ENCODE measurements around the gene CFAP100. TPM values are rescaled to one million over a fixed set of nuclear protein-coding genes. Genes with fewer than 3 reads are reported as not detected.

The CFAP100 gene
- total RNA-seq, 1 experiment from 2014 or later: not detected

- peaks cover 17% of the 10 kb centered on the region; the same call in 1 of the 2 replicates for H3K36me3 ChIP-seq (ENCODE audit: low read depth, low read length)
- no peaks in the 10 kb centered on the region for H3K27me3 ChIP-seq (ENCODE audit: low read length)
- no peak overlapping the region for H3K27ac ChIP-seq (ENCODE audit: low read length)
- intact Hi-C loops (cut with micrococcal nuclease): no loop called here
- no peaks in the 10 kb centered on the region for H3F3A ChIP-seq (ENCODE audit: low read length, unreplicated experiment)
- H3K9ac ChIP-seq (ENCODE audit: low read length): no peak overlapping the region
- no peak for ATAC-seq
- no peak overlapping the region for H3K4me3 ChIP-seq (ENCODE audit: low read length)
- no peak overlapping the region for H3K4me2 ChIP-seq (ENCODE audit: low read length)
- no peak for TF ChIP-seq EZH2 (IDR thresholded peaks at IDR 0.05; ENCODE audit: low read length, unreplicated experiment)
- no peak for TF ChIP-seq EZH2phosphoT487 (IDR thresholded peaks at IDR 0.05; ENCODE audit: borderline replicate concordance, low read length)
- TF ChIP-seq CTCF (conservative IDR thresholded peaks at IDR 0.05; ENCODE audit: low read depth, low read length): no peak
- ChIA-PET CTCF (no interaction called here), POLR2A (ENCODE audit: unreplicated experiment) (no interaction called here)
- DNase-seq: no peak
- H3K9me2 ChIP-seq (replicated peaks; ENCODE audit: low read length): no peaks in the 10 kb centered on the region
- BruUV-seq (replicated peaks): no TSS peak
- H2AFZ ChIP-seq (ENCODE audit: low read length): no peak overlapping the region
- peaks cover 8% of the 10 kb centered on the region for H3K4me1 ChIP-seq (ENCODE audit: insufficient read depth, low read length)
- peaks cover 40% of the 10 kb centered on the region for H3K79me2 ChIP-seq (ENCODE audit: low read length)
- no peaks in the 10 kb centered on the region for H3K9me3 ChIP-seq (ENCODE audit: low read length)
- peaks cover 3% of the 10 kb centered on the region for H4K20me1 ChIP-seq (ENCODE audit: low read length)
Observed at GRCh38 chr3:126467611-126467955, 72.9 kb downstream of the CFAP100 start.

GRCh38 chr3:126468028-126468891 is 73.6 kb downstream of the CFAP100 start:
- BruUV-seq (replicated peaks): no TSS peak
- H3K79me2 ChIP-seq (ENCODE audit: low read length): peaks cover 47% of the 10 kb centered on the region
- no peak for DNase-seq

GRCh38 chr3:126469479-126469878 is 74.8 kb downstream of the CFAP100 start:
- H3K27me3 ChIP-seq (ENCODE audit: low read length): no peaks in the 10 kb centered on the region
- no peak overlapping the region for H3K4me3 ChIP-seq (ENCODE audit: low read length)
- H3K79me2 ChIP-seq (ENCODE audit: low read length): peaks cover 59% of the 10 kb centered on the region
- intact Hi-C loops (cut with micrococcal nuclease): no loop called here
- BruUV-seq (replicated peaks): no TSS peak
- ChIA-PET CTCF (no interaction called here), POLR2A (ENCODE audit: unreplicated experiment) (no interaction called here)
- ATAC-seq (no peak), DNase-seq (no peak)
- no peaks in the 10 kb centered on the region for H3K9me3 ChIP-seq (ENCODE audit: low read length)
- TF ChIP-seq EZH2phosphoT487 (IDR thresholded peaks at IDR 0.05; ENCODE audit: borderline replicate concordance, low read length): no peak
- no peak for TF ChIP-seq EZH2 (IDR thresholded peaks at IDR 0.05; ENCODE audit: low read length, unreplicated experiment)
- TF ChIP-seq CTCF (conservative IDR thresholded peaks at IDR 0.05; ENCODE audit: low read depth, low read length): no peak
- no peaks in the 10 kb centered on the region for H3K9me2 ChIP-seq (replicated peaks; ENCODE audit: low read length)
- H3F3A ChIP-seq (ENCODE audit: low read length, unreplicated experiment): no peaks in the 10 kb centered on the region
- peaks cover 18% of the 10 kb centered on the region for H4K20me1 ChIP-seq (ENCODE audit: low read length)
- H2AFZ ChIP-seq (ENCODE audit: low read length): no peak overlapping the region
- peaks cover 17% of the 10 kb centered on the region; the same call in 1 of the 2 replicates for H3K36me3 ChIP-seq (ENCODE audit: low read depth, low read length)
- no peak overlapping the region for H3K4me2 ChIP-seq (ENCODE audit: low read length)
- no peak overlapping the region for H3K27ac ChIP-seq (ENCODE audit: low read length)
- peaks cover 20% of the 10 kb centered on the region for H3K4me1 ChIP-seq (ENCODE audit: insufficient read depth, low read length)
- H3K9ac ChIP-seq (ENCODE audit: low read length): no peak overlapping the region

More at GRCh38 chr3:126468028-126468891, 73.6 kb downstream of the CFAP100 start:
- Histone ChIP-seq H3K27me3 (ENCODE audit: low read length) (no peaks in the 10 kb centered on the region), H3K36me3 (ENCODE audit: low read depth, low read length) (peaks cover 17% of the 10 kb centered on the region; the same call in 1 of the 2 replicates), H3K4me2 (ENCODE audit: low read length) (no peak overlapping the region), H4K20me1 (ENCODE audit: low read length) (peaks cover 10% of the 10 kb centered on the region), H3K4me3 (ENCODE audit: low read length) (no peak overlapping the region), H2AFZ (ENCODE audit: low read length) (no peak overlapping the region), H3F3A (ENCODE audit: low read length, unreplicated experiment) (no peaks in the 10 kb centered on the region), H3K27ac (ENCODE audit: low read length) (no peak overlapping the region), H3K9me2 (replicated peaks; ENCODE audit: low read length) (no peaks in the 10 kb centered on the region), H3K9me3 (ENCODE audit: low read length) (no peaks in the 10 kb centered on the region), H3K4me1 (ENCODE audit: insufficient read depth, low read length) (peaks cover 14% of the 10 kb centered on the region), H3K9ac (ENCODE audit: low read length) (no peak overlapping the region)
- ATAC-seq: no peak
- ChIA-PET POLR2A (ENCODE audit: unreplicated experiment) (no interaction called here), CTCF (no interaction called here)
- intact Hi-C loops (cut with micrococcal nuclease): no loop called here
- no peak for TF ChIP-seq EZH2 (IDR thresholded peaks at IDR 0.05; ENCODE audit: low read length, unreplicated experiment)

All from PC-3 (cell line).